CD4-positive, alpha-beta memory T cell (primary cell): ENCODE results near the gene SCAF1. TPM values are rescaled to one million over a fixed set of nuclear protein-coding genes. Genes with fewer than 3 reads are reported as not detected.

ENCODE experiments used
- CTCF ChIA-PET: fragments of 350-600 bp; sonication (Branson Sonifier 250); formaldehyde crosslinking; loops from one replicate; lab custom pipeline; 2021; ENCODE audit warnings: inconsistent platforms; ENCODE audit not compliant: partially characterized antibody; lab: Charles Lee
- POLR2A ChIA-PET: fragments of 350-600 bp; sonication (Branson Sonifier 250); formaldehyde crosslinking; loops from one replicate; lab custom pipeline; 2021; ENCODE audit not compliant: partially characterized antibody; lab: Charles Lee
- DNase-seq, 5 donors: peaks; one replicate each; pipeline versions ENCODE4 v3.0.0 to v3.0.0-alpha.2; 2020 to 2022; ENCODE audit warnings: mixed read lengths in 1 of 5
- H3K27ac ChIP-seq: one replicate; pipeline ENCODE4 v1.7.0; 2013; ENCODE audit warnings: low read depth, low read length
- H3K27me3 ChIP-seq: 2 replicates; pipeline ENCODE4 v1.7.0; 2013; ENCODE audit warnings: mild to moderate bottlenecking, low read length, moderate library complexity; ENCODE audit not compliant: insufficient read depth
- H3K36me3 ChIP-seq: 2 replicates; pipeline ENCODE4 v1.7.0; 2013; ENCODE audit warnings: mild to moderate bottlenecking, low read length, moderate library complexity; ENCODE audit not compliant: insufficient read depth
- H3K4me1 ChIP-seq: 2 replicates; pipeline ENCODE4 v1.7.0; 2013; ENCODE audit warnings: mild to moderate bottlenecking, low read length, moderate library complexity; ENCODE audit not compliant: insufficient read depth
- H3K4me3 ChIP-seq, 2 donors: one replicate each; pipeline ENCODE4 v1.7.0; 2013; ENCODE audit warnings: low read length in 2 of 2, mild to moderate bottlenecking in 1 of 2
- H3K9me3 ChIP-seq, 2 donors: one replicate each; pipeline ENCODE4 v1.7.0; 2013; ENCODE audit warnings: low read length in 2 of 2, control low read depth in 1 of 2; ENCODE audit not compliant: control insufficient read depth in 1 of 2
- H3K27ac Mint-ChIP-seq, 7 donors: one replicate each; pipeline ENCODE4 v1.8.0; 2020 to 2021; ENCODE audit warnings: mixed read lengths in 7 of 7, mild to moderate bottlenecking in 6 of 7, inconsistent platforms in 3 of 7, moderate library complexity in 3 of 7
- H3K27me3 Mint-ChIP-seq, 2 donors: one replicate each; pipeline ENCODE4 v1.8.0; 2020 to 2021; ENCODE audit warnings: mixed read lengths in 2 of 2
- H3K36me3 Mint-ChIP-seq, 2 donors: one replicate each; pipeline ENCODE4 v1.8.0; 2020 to 2021; ENCODE audit warnings: mixed read lengths in 2 of 2, inconsistent platforms in 1 of 2, mild to moderate bottlenecking in 1 of 2
- H3K4me1 Mint-ChIP-seq, 4 donors: one replicate each; pipeline ENCODE4 v1.8.0; 2020 to 2021; ENCODE audit warnings: mixed read lengths in 4 of 4, mild to moderate bottlenecking in 1 of 4
- H3K4me3 Mint-ChIP-seq, 8 donors: one replicate each; pipeline ENCODE4 v1.8.0; 2020 to 2021; ENCODE audit warnings: mixed read lengths in 8 of 8, mild to moderate bottlenecking in 7 of 8, moderate library complexity in 6 of 8, inconsistent platforms in 3 of 8
- H3K9me3 Mint-ChIP-seq, 8 donors: one replicate each; pipeline ENCODE4 v1.8.0; 2020 to 2021; ENCODE audit warnings: mixed read lengths in 8 of 8, mild to moderate bottlenecking in 5 of 8, inconsistent platforms in 3 of 8, moderate library complexity in 1 of 8
- intact Hi-C: fragments of 100-400 bp; cut with micrococcal nuclease; formaldehyde crosslinking; loops from one replicate; pipeline ENCODE4 v1.15.1; 2023
- polyA plus RNA-seq, 2 donors: library from polyadenylated mRNA; unstranded; fragments of 300-500 nt; fragmentation: Illumina TruSeq; gene quantifications; one replicate each; pipeline ENCODE4 v1.2.3, GENCODE V29; 2021
- total RNA-seq, 2 experiments: library from RNA; stranded (reverse); gene quantifications; one replicate each; pipeline ENCODE4 v1.2.3, GENCODE V29; 2021

Gene SCAF1
- total and polyA plus RNA-seq, 4 experiments from 2014 or later, result 4.0 to 62.7 (median 60.5) TPM; not detected in 1

GRCh38 chr19:49690656-49691242 is 48.7 kb downstream of the SCAF1 start, which contains the start of gene CPT1C:
CPT1C (plus strand) TSS chr19:49691116; CDS start chr19:49692253, 1,137 bp downstream.
- no peaks in the 10 kb centered on the region for H3K9me3 ChIP-seq
- peak within 1 kb of the TSS; percentile 30 for H3K27ac ChIP-seq
- Mint-ChIP-seq H3K4me3 (peak within 1 kb of the TSS; percentile 85 to 94 (median 90)), H3K4me1 (peaks cover 14 to 27% (median 17%) of the 10 kb centered on the region in 4 donors), H3K36me3 (peaks cover 5 to 13% of the 10 kb centered on the region in 2 donors), H3K27ac (peak within 1 kb of the TSS; percentile 38 to 84 (median 45)), H3K9me3 (no peaks in the 10 kb centered on the region), H3K27me3 (peaks cover 10 to 16% of the 10 kb centered on the region in 2 donors)
- DNase-seq, result peak; percentile 29 to 67 (median 40)
- intact Hi-C loops, result no loop called here
- POLR2A ChIA-PET, result interaction anchor here (1.0 kb wide), 1 partner anchor 13 kb away, joined by 3 read pairs; the partner anchor contains the start of gene PRMT1
- H3K4me1 ChIP-seq, result peaks cover 27% of the 10 kb centered on the region
- H3K36me3 ChIP-seq, result peaks cover 6% of the 10 kb centered on the region
- H3K27me3 ChIP-seq, result peaks cover 4% of the 10 kb centered on the region
- H3K4me3 ChIP-seq, result peak within 1 kb of the TSS in 1 of 2 donors; percentile 49
- CTCF ChIA-PET, result interaction anchor here (0.9 to 1.6 kb wide), 3 partner anchors 10 to 27 kb away, joined by 3 to 5 read pairs (median 3); no protein-coding TSS in a partner anchor

- ChIA-PET CTCF (no interaction called here), POLR2A (interaction anchor here (0.8 to 1.0 kb wide), 2 partner anchors 14 to 51 kb away, joined by 3 read pairs; partner anchors contain the start of gene PRMT1)
- peak overlapping the region in 1 of 2 donors; percentile 49 for H3K4me3 ChIP-seq
- H3K4me3 Mint-ChIP-seq, result peak overlapping the region; percentile 85 to 94 (median 90)
- no peaks in the 10 kb centered on the region for H3K9me3 ChIP-seq
- peaks cover 14 to 27% (median 17%) of the 10 kb centered on the region in 4 donors for H3K4me1 Mint-ChIP-seq
- H3K36me3 Mint-ChIP-seq, result peaks cover 3 to 11% of the 10 kb centered on the region in 2 donors
- peaks cover 27% of the 10 kb centered on the region for H3K4me1 ChIP-seq
- H3K9me3 Mint-ChIP-seq, result no peaks in the 10 kb centered on the region
- DNase-seq, result no peak
- H3K27me3 Mint-ChIP-seq, result peaks cover 10 to 16% of the 10 kb centered on the region in 2 donors
- peak overlapping the region in 2 of 7 donors; percentile 43 to 45 for H3K27ac Mint-ChIP-seq
- H3K27me3 ChIP-seq, result peaks cover 4% of the 10 kb centered on the region
- H3K36me3 ChIP-seq, result no peaks in the 10 kb centered on the region
- intact Hi-C loops, result no loop called here
- H3K27ac ChIP-seq, result peak overlapping the region; percentile 30
Observed at GRCh38 chr19:49691243-49692146, 49.5 kb downstream of the SCAF1 start.

DNA sequence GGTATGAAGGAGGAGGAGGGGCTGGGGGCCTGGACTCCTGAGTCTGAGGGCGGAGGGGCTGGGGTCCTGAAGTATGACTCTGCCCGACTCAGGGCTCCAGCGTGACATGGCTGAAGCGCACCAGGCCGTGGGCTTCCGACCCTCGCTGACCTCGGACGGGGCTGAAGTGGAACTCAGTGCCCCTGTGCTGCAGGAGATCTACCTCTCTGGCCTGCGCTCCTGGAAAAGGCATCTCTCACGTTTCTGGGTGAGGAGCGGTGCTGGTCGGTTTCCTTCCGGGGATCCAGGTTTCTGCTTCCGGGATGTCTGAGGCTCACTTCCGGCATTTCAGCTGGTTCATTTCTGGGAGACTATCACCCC is 50.1 kb downstream of the SCAF1 start:
- POLR2A ChIA-PET, result interaction anchor here (0.8 kb wide), 1 partner anchor 52 kb away, joined by 3 read pairs; no protein-coding TSS in a partner anchor
- no peak overlapping the region for H3K4me3 ChIP-seq
- H3K4me3 Mint-ChIP-seq, result peak overlapping the region in 2 of 8 donors; percentile 12 to 17
- peaks cover 27% of the 10 kb centered on the region for H3K4me1 ChIP-seq
- no peak for DNase-seq
- no peak overlapping the region for H3K27ac ChIP-seq
- no peaks in the 10 kb centered on the region for H3K36me3 ChIP-seq
- intact Hi-C loops, result no loop called here
- H3K9me3 Mint-ChIP-seq, result no peaks in the 10 kb centered on the region
- CTCF ChIA-PET, result no interaction called here
- peaks cover 10 to 16% of the 10 kb centered on the region in 2 donors for H3K27me3 Mint-ChIP-seq
- H3K27ac Mint-ChIP-seq, result no peak overlapping the region
- H3K9me3 ChIP-seq, result no peaks in the 10 kb centered on the region
- H3K27me3 ChIP-seq, result peaks cover 4% of the 10 kb centered on the region
- peaks cover 14 to 27% (median 17%) of the 10 kb centered on the region in 4 donors for H3K4me1 Mint-ChIP-seq
- peaks cover 3 to 11% of the 10 kb centered on the region in 2 donors for H3K36me3 Mint-ChIP-seq

- no peak overlapping the region for H3K4me3 Mint-ChIP-seq
- ChIA-PET POLR2A (no interaction called here), CTCF (interaction anchor here (0.5 to 1.2 kb wide), 4 partner anchors 11 to 512 kb away, joined by 3 to 5 read pairs (median 4); no protein-coding TSS in a partner anchor)
- Histone ChIP-seq H3K36me3 (no peaks in the 10 kb centered on the region), H3K4me1 (peaks cover 6% of the 10 kb centered on the region), H3K9me3 (no peaks in the 10 kb centered on the region), H3K27me3 (peaks cover 4% of the 10 kb centered on the region), H3K4me3 (no peak overlapping the region), H3K27ac (no peak overlapping the region)
- no peak for DNase-seq
- H3K27me3 Mint-ChIP-seq, result peaks cover 4 to 8% of the 10 kb centered on the region in 2 donors
- H3K4me1 Mint-ChIP-seq, result peaks cover 3 to 11% (median 4%) of the 10 kb centered on the region in 4 donors
- intact Hi-C loops, result no loop called here
- no peak overlapping the region for H3K27ac Mint-ChIP-seq
- no peaks in the 10 kb centered on the region for H3K9me3 Mint-ChIP-seq
- H3K36me3 Mint-ChIP-seq, result no peaks in the 10 kb centered on the region
Observed at GRCh38 chr19:49696115-49696514, 54.1 kb downstream of the SCAF1 start.

DNA sequence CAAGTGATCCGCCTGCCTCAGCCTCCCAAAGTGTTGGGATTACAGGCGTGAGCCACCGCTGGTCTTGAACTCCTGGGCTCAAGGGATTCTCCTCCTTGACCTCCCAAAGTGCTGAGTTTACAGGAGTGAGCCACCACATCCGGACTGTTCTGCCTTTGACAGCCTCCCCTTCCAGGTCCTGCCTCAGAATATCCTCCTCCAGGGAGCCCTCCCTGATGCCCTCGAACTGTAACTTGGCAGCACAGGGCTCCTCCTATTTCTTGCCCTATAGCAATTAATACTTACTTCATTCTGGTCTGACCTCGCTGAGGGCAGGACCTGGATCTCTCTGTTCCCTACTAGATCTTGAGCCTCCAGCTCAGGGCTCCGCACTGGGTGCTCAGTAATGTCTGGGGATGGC is 54.9 kb downstream of the SCAF1 start:
- ChIA-PET POLR2A (no interaction called here), CTCF (interaction anchor here (1.0 kb wide), 1 partner anchor 12 kb away, joined by 4 read pairs; no protein-coding TSS in a partner anchor)
- Histone ChIP-seq H3K4me1 (no peaks in the 10 kb centered on the region), H3K27ac (no peak overlapping the region), H3K9me3 (no peaks in the 10 kb centered on the region), H3K4me3 (no peak overlapping the region), H3K27me3 (peaks cover 4% of the 10 kb centered on the region), H3K36me3 (no peaks in the 10 kb centered on the region)
- Mint-ChIP-seq H3K36me3 (no peaks in the 10 kb centered on the region), H3K9me3 (no peaks in the 10 kb centered on the region), H3K4me1 (peaks cover 0 to 6% (median under 1%) of the 10 kb centered on the region in 4 donors), H3K27ac (peak overlapping the region in 1 of 7 donors; percentile 25), H3K4me3 (no peak overlapping the region), H3K27me3 (peaks cover 3 to 4% of the 10 kb centered on the region in 2 donors)
- intact Hi-C loops, result no loop called here
- DNase-seq, result no peak

DNA sequence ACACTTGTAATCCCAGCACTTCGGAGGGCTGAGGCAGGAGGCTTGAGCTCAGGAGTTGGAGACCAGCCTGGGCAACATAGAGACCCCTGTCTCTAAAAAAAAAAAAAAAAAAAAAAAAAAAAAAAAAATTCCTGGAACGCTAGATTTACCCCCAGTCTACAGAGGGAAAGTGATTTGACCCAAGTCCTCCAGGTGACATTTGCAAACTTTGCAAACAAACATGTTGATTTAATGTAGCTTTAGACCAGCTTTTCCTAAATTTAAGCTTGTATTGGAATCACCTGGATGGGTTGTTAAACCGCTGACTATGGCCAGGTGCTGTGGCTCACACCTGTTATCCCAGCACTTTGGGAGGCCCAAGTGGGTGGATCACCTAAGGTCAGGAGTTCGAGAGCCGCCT is 57.4 kb downstream of the SCAF1 start:
- peaks cover 0 to 2% of the 10 kb centered on the region in 2 donors for H3K27me3 Mint-ChIP-seq
- H3K9me3 ChIP-seq, result no peaks in the 10 kb centered on the region
- H3K27ac ChIP-seq, result no peak overlapping the region
- DNase-seq, result no peak
- no peaks in the 10 kb centered on the region for H3K4me1 ChIP-seq
- H3K4me3 Mint-ChIP-seq, result no peak overlapping the region
- no peaks in the 10 kb centered on the region for H3K36me3 Mint-ChIP-seq
- no peaks in the 10 kb centered on the region for H3K9me3 Mint-ChIP-seq
- no peak overlapping the region for H3K4me3 ChIP-seq
- POLR2A ChIA-PET, result no interaction called here
- no peaks in the 10 kb centered on the region for H3K4me1 Mint-ChIP-seq
- intact Hi-C loops, result no loop called here
- CTCF ChIA-PET, result interaction anchor here (1.0 kb wide), 1 partner anchor 18 kb away, joined by 5 read pairs; no protein-coding TSS in a partner anchor
- no peaks in the 10 kb centered on the region for H3K27me3 ChIP-seq
- no peaks in the 10 kb centered on the region for H3K36me3 ChIP-seq
- no peak overlapping the region for H3K27ac Mint-ChIP-seq
